GM04504 (cell line): ENCODE results near the gene SIGLEC7.

Experiments used
- DNase-seq: peaks from one replicate; pipeline ENCODE4 v3.0.0-alpha.2; 2012; ENCODE audit warnings: low read depth

The SIGLEC7 gene

DNA sequence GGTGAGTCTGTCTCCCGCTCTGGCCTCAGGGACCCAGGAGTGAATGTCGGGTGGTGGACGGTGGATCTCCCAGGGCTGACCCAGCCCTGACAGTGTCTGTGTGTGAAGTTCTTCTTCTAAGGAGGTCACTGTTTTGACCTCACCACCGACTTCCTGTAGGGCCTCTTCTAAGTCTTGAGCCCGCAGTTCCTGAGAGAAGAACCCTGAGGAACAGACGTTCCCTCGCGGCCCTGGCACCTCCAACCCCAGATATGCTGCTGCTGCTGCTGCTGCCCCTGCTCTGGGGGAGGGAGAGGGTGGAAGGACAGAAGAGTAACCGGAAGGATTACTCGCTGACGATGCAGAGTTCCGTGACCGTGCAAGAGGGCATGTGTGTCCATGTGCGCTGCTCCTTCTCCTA is at the start of gene SIGLEC7:
SIGLEC7 (plus strand) TSS at position 183 of the 400 bp plus-strand sequence; CDS start at position 252, 69 bp downstream.
- DNase-seq, result no peak

DNA sequence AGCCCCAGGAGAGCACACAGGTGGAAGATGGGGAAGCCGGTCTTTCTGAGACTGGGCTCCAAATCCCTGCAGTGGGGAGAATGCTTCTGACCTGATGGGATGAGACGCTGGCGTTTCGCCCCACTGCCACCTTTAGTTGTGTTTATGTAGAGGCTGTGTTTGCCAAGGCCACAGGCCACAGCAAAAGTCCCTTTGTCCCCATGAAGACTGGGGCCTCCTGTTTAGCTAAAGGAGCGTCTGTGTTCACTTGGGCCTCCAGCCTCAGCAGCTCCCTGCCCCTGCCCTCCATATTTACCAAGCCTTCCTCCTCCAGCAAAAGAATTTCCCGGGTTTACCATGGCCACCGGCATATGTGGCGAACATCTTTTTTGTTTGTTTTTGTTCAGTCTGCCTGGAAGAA is 49.0 kb upstream of the SIGLEC7 start:
- no peak for DNase-seq

DNA sequence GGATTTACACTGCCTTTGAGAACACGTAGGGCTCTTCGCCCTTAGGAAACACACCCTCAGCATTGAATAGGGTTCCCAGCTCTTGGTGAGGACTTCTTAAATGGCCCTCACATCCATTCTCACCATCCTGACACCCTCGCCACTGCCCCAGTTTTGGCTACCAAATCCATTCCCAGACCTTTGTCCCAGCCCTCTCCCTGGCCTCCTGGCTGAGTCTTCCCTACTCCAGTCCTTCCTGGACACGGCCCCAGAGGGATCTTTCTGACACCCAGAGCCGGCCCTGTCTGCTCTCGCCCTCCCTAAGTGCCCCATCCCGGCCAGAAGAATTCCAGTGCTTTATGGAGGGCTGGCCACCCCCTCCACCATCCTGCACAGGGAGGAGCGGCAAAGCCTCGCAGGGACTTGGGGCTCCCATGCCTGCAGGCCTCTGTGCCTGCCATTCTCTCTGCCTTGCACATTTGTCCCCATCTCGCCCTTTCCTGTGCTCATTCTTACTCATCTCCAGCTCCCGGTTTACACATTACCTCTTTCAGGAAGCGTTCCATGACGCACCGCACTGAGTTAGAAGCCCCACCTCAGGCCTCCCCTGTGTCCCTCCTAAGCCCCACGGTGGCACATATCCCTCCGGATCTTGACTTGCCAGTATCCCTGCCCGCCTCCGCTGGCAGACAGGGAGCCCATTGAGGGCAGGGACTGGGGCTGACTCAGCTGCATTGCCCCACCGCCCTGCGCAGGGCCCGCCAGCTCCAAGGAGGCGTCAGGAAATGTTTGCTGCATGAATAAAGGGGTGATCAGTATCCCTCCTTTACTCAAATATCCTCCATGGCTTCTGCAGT is 48.4 kb upstream of the SIGLEC7 start:
- DNase-seq, result no peak

DNA sequence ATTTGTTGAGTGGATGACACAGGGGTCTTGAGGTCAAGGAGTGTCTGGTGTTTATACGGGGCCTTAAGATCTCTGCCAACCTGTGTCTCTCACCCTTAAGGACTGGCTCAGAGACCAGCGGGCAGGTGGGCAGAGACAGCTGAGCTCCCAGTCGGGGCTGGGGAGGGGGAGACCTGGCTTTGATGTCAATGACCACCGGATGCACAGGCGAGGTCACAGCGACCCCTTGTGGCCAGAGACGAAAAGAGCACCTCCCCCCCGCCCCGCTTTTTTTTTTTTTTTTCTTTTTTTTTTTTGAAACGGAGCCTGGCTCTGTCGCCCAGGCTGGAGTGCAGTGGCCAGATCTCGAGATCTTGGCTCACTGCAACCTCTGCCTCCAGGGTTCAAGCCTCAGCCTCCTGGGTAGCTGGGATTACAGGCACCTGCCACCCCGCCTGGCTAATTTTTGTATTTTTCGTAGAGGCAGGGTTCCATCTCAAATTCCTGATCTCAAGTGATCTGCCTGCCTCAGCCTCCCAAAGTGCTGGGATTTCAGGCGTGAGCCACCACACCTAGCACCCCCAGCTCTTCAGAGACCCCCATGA is 47.3 kb upstream of the SIGLEC7 start:
- no peak for DNase-seq

DNA sequence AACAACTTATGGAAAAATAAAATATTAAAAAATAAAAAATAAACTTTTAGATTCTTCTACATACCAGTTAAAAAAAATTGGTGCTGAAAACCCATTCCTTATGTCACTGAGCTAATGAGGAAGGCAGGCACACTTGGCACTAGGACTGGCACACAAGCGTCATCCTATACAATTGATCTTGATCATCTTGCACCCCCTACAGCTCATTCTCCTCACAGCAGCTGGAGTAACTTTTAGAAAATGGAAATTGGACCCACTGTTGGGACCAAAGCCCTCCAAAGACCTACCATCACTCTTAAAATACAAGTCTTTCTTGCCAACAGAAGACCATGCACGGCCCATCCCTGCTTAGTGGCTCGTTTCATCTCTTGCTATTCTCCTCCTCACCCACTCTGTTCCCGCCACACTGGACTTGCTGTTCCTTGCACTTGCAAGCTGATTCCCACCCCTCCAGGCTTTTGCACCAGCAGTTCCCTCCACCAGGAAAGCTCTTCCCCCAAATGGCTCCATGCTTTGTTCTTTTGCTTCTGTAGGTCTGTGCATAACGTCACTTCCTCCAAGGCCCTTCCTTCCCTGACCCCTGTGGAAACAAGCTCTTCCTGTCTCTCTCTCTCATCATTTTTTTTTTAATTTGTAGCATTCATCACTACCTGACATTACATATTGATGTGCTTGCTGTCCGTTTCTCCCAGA is 45.5 kb upstream of the SIGLEC7 start:
- DNase-seq, result no peak

DNA sequence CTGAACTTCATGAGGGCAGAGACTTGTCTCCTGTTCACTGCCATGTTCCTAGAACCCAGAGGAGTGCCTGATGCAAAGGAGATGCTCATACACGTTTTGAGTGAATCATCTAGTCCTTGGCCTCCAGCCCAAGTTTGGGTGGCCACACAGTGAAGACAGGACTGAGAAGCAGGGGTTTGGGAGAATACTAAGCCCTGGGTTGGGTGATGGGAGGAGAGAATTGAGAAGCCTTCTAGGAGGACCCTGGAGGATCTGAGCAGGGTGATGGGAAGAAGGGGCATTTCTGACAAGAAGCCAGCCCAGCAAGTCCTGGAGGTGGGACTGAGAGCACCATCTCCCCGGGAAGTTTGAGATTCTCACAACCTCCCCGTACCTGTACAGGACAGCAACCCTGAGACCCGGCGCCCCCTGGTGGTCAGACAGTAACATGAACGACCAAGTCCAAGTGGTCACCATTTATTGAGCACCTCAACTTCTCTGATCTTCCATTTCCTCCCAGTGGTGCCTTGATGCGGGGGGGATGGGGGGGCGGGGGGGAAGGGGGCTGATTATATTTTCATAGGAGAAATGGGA is 44.8 kb upstream of the SIGLEC7 start:
- peak; percentile 27 for DNase-seq

DNA sequence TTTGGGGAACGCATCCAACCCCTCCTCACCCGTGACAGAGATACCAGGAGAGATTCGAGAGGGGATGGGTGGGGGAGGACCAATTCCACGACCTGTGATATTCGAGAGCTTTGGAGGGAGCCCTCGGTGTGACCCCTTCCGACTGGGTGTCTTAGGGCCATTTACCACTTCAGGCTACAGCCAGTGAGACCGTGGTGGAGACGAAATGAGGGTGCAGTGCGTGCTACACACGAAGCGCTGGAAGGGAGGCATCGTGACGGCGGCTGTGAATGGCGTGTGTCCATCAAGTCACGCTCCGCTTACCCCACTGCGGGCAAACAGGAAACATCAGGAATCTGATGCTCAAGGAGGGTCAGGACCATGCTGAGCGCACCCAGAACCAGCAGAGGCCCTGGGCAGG is 44.3 kb upstream of the SIGLEC7 start:
- DNase-seq, result no peak

DNA sequence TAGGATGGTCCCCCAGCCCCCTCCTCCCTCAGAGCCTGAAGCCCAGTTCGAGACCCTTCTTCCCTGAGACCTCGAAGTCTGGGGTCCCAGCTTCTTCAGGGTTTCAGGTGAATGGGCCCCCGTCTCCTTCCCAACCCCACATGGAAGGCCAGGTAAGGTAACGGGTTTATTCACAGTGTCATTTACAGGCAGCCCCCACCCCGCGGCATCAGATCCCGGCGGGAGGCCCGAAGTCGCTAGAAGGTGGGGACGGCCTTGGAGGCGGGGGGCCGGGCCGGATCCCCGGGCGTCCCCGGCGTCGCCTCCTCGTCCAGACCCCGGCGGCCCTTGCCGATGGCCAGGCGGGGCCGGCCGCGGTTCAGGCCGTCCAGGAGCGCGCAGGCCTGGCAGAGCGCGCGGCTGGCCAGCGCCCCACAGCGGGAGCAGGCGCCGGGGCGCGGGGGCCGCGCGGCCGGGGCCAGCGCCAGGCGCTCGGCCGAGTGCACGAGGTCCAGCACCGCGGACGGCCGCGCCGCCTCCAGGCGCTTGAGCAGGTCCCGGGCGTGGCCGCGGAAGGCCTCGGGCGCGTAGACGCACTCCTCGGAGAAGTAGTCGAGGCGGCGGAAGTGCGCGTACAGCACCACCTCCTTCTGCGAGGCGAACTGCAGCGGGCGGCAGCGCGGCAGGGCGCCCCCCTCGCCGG is 43.6 kb upstream of the SIGLEC7 start:
- no peak for DNase-seq

DNA sequence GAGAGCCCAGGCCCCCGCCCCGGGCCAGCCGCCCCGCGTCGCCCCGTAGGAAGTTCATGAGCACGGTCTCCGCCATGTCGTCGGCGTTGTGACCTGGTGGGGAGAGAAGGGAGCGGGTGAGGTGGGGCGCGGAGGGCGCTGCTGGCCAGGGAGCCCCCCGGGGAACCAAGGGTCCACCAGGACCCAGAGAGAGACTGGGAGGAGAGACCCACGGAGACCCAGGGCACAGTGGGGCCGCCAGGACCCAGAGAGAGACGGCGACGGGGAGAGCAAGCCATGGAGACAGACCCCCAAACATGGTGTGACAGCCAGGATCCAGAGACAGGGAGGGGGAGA is 43.1 kb upstream of the SIGLEC7 start:
- no peak for DNase-seq

DNA sequence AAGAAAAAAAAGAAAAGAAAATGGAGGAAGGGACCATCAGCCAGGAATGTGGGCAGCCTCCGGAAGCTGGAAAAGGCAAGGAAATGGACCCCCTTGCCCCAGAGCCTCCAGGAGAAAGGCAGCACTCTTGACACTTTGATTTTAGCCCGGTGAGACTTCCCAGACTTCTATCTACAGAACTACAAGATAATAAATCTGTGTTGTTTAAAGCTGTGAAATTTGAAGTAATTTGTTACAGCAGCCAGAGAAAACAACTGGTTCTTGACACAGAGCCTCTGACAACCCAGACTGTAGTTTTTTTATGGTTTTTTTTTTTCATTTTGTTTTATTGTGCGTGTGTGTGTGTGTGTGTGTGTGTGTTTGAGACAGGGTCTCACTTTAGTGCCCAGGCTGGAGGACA is 41.5 kb upstream of the SIGLEC7 start:
- no peak for DNase-seq

DNA sequence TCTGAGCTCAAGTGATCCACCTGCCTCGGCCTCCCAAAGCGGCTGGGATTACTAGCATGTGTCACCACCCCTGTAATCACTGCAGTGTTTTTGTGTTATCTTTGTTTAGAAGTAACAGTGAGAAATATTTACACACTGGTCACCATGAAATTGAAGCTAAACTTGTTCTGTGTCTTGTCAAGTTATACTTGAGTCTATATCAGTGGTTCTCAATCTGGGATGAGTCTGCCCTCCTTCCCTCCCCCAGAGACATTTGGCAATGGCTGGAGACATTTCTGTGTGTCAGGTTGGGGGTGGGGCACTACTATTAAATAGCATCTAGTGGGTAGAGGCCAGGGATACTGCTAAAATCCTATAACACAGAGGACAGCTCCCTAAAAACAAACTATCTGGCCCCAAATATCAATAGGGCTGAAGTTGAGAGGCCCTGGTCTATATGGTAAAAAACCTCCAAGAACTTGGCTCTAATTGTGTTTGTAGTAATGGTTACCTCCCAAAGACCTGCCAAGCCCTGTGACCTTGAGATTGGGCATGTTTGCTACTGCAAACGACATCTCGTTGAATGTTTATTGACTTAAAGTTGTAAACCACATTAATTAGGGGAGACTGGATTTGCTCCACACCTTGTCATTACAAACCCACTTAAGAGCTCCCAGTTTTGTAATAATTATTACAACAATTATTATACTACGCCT is 40.8 kb upstream of the SIGLEC7 start:
- no peak for DNase-seq

DNA sequence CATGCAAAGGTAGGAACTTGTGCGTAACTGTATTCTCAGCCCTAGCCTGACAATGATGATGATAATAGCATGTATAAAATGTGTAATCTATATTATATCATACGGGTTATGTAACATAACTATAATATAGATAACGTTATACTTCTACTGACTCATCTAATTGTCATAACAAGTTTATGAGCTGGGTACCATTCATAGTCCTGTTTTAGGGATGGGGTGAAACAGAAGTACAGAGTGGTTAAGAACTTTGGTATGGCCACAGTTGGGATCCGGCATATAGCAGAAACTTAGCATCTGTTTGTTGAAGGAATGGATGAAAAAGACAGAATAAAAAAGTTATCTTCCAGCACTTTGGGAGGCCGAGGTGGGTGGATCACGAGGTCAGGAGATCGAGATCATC is 39.1 kb upstream of the SIGLEC7 start:
- no peak for DNase-seq

DNA sequence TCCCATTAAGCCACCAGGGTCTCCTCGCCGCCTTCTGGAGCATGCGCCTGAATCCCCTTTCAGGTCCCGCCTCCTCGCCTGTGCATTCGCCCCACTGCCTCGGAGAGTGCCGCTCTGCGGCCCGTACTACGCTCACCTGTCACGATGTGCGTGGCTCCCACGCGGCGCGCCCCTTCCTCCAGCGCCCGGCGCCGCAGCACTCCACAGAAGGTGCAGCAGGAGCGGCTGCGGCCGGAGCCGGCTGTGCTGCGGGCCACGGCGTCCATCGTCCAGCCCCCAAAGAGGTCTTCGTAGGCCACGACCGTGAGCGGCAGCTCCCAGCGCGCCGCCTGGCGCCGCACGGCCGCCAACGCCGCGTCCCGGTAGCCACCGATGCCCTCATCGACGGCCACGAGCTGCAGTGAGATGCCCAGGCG is 38.2 kb upstream of the SIGLEC7 start:
- no peak for DNase-seq

DNA sequence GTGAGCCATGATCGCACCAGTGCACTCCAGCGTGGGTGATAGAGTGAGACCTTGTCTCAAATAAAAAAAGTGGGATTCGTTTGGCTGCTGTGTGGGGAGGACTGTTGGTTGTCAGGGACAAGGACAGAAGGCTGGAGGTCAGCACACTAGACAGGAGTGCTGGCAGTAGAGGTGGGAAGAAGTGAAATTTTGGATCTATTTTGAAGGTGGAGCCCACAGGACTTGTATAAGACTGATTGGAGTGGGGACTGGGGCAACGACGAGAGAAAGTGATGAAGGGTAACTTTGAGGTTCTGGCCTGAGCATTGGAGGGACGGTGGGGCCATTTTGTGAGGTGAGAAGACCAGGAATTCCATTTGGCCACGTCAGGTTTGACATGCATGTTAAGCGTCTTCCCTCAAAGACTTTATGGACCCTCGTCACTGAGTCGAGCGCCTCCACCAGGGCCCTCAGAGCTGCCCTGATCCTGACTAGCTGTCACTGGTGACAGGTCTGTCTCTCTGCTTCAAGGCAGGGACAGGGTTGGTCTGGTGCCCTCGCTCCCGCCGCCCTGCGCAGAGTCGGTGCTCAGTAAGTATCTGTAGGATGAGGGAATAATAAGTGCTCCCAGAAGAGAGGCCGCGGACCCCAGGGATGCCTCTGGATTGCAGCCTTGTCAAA is 34.6 kb upstream of the SIGLEC7 start:
- no peak for DNase-seq

DNA sequence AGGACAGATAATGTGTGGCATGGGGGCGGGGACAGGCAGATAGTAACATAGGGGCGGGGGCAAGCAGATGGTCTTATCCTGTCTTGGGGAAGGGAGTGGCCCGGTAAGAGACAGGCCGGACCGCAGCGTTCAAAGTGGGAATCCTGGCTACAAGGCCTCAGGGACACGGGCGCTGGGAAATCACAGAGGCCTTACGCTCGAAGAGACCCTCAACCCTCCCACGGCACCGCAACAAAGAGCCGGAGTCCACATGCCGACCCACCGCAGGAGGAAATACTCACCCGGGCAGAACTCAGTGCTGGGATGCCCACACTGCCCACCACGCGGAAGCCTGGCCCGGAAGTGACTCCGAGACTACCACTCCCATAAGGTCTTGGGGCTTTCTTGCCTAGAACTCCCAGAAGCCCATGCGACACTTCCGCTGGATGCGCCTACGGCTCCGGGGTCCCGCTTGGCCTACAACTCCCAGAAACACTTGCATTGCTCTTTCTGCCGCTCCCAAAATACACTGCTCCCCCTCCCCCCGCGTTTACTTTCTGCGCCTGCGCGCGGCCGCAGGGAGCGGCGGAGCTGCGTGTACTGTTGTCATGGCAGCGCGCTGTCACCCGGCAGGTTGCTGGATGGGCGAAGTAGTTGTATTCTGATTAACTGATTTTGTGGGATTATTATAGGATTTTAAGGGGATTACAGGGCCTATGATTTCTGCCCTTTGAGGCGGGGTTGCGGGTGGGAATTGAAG is 33.9 kb upstream of the SIGLEC7 start, which contains the start of gene CTU1:
CTU1 (minus strand) TSS at position 344 of the 739 bp plus-strand sequence. CDS start 3,840 bp downstream, outside the sequence.
- DNase-seq, result peak; percentile 98

DNA sequence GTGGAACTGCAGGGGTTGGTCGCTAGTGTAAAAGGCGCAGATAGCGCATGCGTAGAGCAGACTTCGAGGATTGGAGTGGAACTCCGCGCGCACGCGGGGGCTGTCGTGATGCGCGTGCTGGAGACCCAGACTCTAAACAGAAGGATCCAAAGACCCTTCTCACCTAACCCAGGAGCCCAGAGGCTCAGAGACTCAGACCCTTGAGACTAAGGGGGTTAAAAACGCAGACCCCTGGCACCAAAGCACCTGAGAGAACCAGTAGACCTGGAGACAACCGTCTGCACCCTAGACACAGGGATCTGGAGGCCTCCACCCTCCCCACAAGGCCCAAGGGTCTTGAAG is 33.3 kb upstream of the SIGLEC7 start:
- no peak for DNase-seq

DNA sequence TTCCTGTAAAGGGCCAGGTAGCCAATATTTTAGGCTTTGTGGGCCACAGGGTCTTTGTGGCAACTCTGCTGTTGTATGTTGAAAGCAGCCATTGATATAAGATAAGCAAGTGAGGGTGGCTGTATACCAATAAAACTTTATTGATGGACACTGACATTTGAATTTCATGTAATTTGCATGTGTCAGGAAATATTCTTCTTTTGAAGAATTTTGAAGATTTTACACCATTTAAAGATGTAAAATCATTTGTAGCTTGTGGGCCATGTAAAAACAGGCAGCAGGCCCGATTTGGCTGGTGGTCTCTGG is 31.5 kb upstream of the SIGLEC7 start:
- no peak for DNase-seq

DNA sequence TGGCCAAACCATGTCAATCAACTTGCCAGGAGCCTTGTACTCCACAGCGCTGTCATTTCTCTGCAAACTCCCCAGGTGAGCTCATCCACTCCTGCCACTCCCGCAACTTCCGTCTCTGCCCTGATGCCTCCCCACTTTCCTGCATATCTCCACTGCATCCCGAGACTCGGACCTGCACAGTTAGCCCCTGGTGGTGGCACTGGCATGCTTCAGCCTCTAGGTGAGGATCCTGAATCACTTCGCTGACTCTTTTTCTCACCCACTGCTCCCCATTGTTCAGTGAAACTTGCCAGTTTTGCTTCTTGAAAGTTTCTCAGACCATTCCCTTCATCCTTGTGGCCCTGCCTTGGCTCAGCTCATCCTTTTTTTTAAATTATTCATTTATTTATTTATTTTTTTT is 30.5 kb upstream of the SIGLEC7 start:
- no peak for DNase-seq

DNA sequence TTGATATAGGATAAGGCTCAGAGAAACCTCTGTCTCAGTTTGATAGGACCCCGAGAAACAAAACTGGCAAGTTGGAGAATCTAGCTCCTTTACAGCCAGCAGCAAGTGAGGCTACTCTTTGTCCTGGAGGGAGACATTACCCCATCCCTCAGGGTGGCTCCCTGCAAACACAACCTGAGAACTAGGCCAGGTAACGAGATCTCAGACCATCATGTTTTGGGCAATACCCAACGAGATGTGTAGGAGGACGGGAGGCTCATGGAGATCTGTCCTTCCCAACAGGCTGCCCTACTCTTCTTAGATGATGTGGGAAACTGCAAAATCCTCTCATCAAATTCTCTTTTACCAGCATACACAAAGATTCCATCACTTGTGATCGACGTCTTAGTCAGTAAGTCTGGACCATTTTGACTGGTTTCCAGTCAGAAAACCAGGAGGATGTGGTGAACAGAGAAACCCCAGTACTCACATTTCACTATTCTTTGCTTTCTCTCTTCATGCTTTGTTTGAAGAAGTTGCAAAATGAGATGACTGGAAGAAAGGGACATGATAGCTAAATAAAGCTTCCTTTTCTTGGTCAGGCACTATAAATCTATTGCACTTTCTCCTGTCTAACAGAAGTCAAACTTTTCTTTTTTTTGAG is 27.9 kb upstream of the SIGLEC7 start:
- DNase-seq, result no peak

DNA sequence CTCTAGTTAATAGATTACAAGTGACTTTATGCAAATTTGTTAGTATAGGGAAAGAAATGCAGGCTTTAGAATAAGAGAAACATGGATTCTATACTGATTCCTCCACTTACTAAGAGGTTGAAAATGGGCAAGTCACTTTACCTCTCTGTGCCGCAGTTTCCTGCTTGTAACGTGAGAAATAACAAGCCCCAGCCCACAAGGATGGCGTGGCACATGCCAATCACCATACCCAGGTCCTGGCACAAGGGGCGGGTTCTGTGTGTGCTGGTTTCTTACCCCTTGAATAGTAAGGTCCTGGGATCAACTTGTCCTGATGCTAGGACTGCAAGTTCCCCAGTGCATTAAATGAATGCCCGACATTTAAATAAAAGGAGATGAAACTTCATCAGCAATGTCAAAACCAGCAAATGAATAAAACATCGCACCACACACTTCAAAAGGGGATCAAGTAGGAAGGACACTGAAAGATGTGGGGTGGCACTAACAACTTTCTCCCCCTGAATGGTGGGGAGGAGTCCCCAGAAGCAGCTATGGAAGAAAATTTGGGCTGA is 25.3 kb upstream of the SIGLEC7 start:
- no peak for DNase-seq
